GM21367 (cell line): Measurements from ENCODE around the gene SIRT3.
"Not testable (repeated sequence)": the region's sequence is repeated elsewhere in the genome, so short reads cannot be mapped to it uniquely, and the experiment has no call there.

Experiments used
- ATAC-seq: cut with Tn5 transposase; IDR thresholded peaks from one replicate; pipeline ENCODE4 v1.9.1; 2021; ENCODE audit not compliant: unreplicated experiment

The SIRT3 gene

DNA sequence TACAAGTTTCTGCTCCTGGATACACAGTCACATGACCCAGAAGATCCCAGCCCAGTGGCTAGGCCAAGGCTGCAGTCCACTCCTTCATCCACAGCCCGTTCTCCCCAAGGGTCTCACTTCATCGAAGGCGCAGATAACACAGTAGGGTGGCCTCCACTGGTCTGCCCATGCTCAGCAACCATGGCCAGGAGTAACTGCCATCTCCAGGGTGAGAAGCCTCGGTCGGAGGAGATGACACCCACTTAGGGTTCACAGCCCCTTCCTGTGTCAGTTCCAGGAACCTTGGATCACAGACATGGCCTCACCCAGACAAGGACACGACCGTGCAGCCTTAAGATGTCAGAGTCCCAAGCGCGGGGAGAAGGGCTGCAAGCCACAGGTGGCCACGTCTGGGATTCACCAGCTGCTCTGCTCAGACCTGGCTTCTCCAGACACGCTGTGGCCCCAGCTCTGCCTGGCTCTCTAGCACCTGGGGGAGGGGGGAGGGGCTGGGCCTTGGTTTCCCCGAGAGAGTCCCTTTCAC is 31.5 kb downstream of the SIRT3 start:
- ATAC-seq, result no peak

DNA sequence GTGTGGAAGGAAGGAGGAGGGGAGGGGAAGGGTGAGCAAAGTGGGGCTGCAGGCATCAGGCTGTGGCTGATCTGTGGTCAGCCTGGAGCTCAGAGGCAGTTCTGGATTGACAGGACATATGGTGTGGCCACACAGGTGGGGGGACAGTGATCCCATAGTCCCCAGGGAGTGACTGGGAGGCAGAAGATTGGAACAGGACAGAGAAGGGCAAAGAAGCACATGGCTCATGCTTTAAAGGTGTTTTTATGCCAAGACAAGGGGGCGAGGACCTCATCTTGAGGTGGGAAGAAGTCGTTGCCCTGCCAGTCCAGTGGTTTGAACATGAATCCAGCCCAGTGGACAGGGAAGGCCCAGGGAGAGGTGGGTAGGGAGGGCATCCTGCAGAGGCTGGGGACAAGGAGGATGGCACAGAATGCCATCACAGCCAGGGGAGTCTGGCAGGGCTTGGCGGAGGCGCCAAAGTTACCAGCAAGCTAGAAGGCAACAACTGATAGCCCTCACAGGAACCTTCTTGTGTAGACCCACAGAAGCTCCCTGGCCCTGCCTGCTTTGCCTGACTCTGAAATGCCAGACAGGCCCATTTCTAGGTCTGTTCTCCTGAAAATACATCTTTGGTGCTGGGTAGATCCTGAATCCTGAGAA is 32.1 kb downstream of the SIRT3 start:
- no peak for ATAC-seq

DNA sequence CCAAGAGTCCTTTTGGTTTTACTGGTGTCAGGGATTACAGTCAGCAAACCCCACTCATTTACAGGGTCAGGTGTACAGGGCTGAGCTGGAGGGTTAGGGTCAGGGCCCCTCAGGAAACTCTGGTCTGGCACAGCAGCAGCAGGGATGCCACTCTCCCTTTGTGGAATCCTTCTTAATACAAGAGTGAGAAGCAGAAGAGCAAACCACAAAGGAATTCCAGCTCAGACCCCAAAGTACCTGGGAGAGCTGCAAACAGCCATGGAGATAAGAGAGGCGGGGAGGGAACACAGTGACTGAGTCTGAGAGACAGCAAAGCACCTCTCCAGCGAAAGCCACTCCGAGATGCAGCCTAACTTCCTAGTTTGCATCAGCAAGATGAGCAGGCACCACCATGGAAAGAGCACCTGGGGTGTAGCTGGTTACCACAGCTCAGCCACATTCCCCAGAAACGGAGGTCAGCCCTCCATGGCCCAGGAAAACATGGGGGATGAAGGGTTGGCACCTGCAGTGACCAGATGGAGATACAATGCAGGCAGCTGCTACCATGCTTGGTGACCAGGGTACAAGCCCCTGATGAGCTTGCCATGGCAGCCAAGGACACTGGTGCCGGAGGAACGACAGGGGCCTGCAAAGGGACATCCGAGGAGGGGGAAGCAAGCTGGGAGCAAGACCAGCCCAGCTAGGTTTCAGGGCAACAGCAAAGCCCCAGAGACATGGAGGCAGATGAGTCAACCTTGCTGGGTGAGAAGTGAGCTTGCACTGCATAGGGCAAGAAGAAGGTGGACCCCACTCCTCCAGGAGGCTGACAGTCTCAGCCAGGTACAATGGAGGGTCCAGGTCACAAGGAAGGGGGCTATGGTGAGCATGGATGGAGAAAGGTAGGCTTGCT is 32.8 kb downstream of the SIRT3 start:
- ATAC-seq, result no peak

DNA sequence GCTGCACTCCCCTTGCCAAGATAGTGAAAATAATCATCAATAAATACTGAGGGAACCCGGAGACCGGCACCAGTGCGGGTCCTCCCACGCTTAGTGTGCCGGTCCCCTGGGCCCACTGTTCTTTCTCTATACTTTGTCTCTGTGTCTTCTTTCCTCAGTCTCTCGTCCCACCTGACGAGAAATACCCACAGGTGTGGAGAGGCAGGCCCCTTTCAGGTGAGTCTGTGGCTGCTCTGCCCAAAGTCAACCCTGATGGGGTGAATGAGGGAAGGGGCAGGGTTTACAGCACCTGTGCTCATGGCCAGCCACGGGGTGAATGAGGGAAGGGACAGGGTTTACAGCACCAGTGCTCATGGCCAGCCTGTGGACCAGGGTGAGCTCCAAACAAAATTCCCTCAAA is 33.7 kb downstream of the SIRT3 start:
- no peak for ATAC-seq

GRCh38 chr11:201966-202365 is 34.2 kb downstream of the SIRT3 start:
- ATAC-seq, result no peak

- no peak for ATAC-seq
These were observed 35.7 kb downstream of the SIRT3 start for GRCh38 chr11:200224-201003.

- ATAC-seq, result no peak
These were observed 36.4 kb downstream of the SIRT3 start for GRCh38 chr11:199782-200181.

- ATAC-seq, result no peak
These were observed 37.0 kb downstream of the SIRT3 start for GRCh38 chr11:199004-199581.

- ATAC-seq, result no peak
These were observed 37.8 kb downstream of the SIRT3 start for GRCh38 chr11:198236-198806.

GRCh38 chr11:197741-198235 is 38.4 kb downstream of the SIRT3 start:
- no peak for ATAC-seq

DNA sequence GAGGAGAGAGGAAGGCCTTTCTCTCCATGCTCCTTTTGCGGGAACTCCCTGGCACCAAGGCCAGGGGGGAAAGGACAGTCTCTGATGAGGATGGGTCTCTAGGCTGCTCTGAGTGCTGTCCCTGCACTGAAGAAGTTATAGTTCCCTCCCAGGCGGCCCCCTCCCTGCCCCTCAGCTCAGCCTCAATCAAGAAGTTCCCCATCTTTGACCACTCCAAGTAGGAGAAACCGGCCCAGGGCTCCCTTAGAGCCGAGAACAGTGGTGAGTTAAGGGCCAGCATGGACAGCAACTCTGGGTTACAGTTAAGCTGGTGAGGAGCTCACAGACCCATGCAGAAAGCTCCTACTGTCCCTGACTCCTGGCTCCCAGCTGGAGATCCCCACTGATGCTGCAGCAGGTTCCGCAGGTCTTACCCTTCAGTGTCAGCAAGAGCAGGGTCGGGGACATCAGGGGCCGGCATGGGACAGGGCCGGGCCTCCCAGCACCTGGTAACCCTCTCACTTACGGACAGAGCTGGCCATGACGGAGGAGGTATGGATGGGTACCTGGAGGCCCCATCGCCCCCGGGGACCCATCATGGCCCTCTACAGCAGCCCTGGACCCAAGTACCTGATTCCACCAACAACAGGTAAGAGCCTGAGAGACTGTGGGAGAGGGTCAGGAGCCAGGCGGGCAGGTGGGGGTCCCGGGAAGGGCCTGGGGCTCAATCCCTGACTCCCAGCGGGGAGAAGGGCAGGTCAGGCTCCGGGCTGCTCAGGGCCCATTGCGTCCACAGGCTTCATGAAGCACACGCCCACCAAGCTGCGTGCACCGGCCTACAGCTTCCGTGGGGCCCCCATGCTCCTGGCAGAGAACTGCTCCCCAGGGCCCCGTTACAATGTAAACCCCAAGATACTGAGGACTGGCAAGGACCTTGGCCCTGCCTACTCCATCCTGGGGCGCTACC is 39.1 kb downstream of the SIRT3 start:
- ATAC-seq, result no peak

GRCh38 chr11:193481-193880 is 42.7 kb downstream of the SIRT3 start:
- not testable (repeated sequence) for ATAC-seq

GRCh38 chr11:192674-193128 is 43.4 kb downstream of the SIRT3 start, which contains the start of gene SCGB1C1:
Gene SCGB1C1 (plus strand): TSS chr11:193078. CDS start chr11:193100, 22 bp downstream.
- ATAC-seq, result not testable (repeated sequence)

- ATAC-seq, result not testable (repeated sequence)
These were observed 44.4 kb downstream of the SIRT3 start for GRCh38 chr11:191490-192478.

GRCh38 chr11:190546-190945 is 45.6 kb downstream of the SIRT3 start:
- not testable (repeated sequence) for ATAC-seq

DNA sequence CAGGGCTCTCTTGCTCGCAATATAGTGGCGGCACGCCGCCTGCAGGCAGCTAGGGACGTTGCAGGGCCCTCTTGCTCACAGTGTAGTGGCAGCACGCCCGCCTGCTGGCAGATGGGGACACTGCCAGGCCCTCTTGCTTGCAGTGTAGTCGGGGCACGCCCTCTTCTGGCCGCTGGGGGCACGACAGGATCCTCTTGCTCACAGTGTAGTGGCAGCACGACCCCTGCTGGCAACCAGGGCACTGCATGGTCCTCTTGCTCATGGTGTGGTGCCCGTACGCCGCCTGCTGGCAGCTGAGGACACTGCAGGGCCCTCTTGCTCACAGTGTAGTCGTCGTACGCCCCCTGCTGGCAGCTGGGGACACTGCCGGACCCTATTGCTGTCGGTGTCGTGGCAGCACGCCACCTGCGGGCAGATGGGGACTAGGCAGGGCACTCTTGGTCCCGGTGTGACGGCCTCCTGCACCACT is 46.3 kb downstream of the SIRT3 start:
- ATAC-seq, result not testable (repeated sequence)

- not testable (repeated sequence) for ATAC-seq
These were observed 46.9 kb downstream of the SIRT3 start for GRCh38 chr11:189200-189783.
